SU-DHL-6 (cell line): ENCODE results near the gene KRT4.

Source experiments
- H2AFZ ChIP-seq: fragments of 200-600 bp; sonication (generic); 2 replicates; pipeline ENCODE4 v1.6.1; 2014; ENCODE audit warnings: low read depth, mild to moderate bottlenecking, moderate library complexity, mixed read lengths, antibody characterized with exemption, low read length; ENCODE audit not compliant: severe bottlenecking
- H3F3A ChIP-seq: fragments of 200-600 bp; shearing (Covaris generic); 2 replicates; pipeline ENCODE4 v1.6.0; 2016; ENCODE audit warnings: antibody characterized with exemption, mild to moderate bottlenecking; ENCODE audit not compliant: insufficient read depth
- H3K27ac ChIP-seq: fragments of 200-600 bp; sonication (generic); 2 replicates; pipeline ENCODE4 v1.5.1; 2016; ENCODE audit warnings: low read depth, mild to moderate bottlenecking, low read length, moderate library complexity, mixed read lengths
- H3K27me3 ChIP-seq: fragments of 200-600 bp; sonication (generic), shearing (Covaris generic); 2 replicates; pipeline ENCODE4 v1.6.0; 2014; ENCODE audit warnings: mild to moderate bottlenecking, low read length
- H3K36me3 ChIP-seq: fragments of 200-600 bp; sonication (generic); 2 replicates; pipeline ENCODE4 v1.6.1; 2014; ENCODE audit warnings: mild to moderate bottlenecking, low read length, mixed read lengths
- H3K4me2 ChIP-seq: fragments of 300-600, 200-600 bp; shearing (Covaris generic), sonication (generic); 2 replicates; pipeline ENCODE4 v1.6.0; 2014; ENCODE audit warnings: low read length, low read depth, mild to moderate bottlenecking; ENCODE audit not compliant: poor library complexity, severe bottlenecking
- H3K4me3 ChIP-seq: fragments of 200-600 bp; sonication (generic); 2 replicates; pipeline ENCODE4 v1.5.1; 2014; ENCODE audit warnings: antibody characterized with exemption, low read length, mild to moderate bottlenecking, mixed read lengths; ENCODE audit not compliant: insufficient read depth, poor library complexity, severe bottlenecking
- H3K79me2 ChIP-seq: fragments of 200-600 bp; sonication (generic); 2 replicates; pipeline ENCODE4 v1.6.1; 2014; ENCODE audit warnings: mild to moderate bottlenecking, low read length, moderate library complexity; ENCODE audit not compliant: insufficient read depth
- H3K9ac ChIP-seq: fragments of 200-600 bp; sonication (generic); 2 replicates; pipeline ENCODE4 v1.7.0; 2014; ENCODE audit warnings: mild to moderate bottlenecking, low read length
- H3K9me2 ChIP-seq: fragments of 200-600 bp; sonication (generic); replicated peaks from 2 replicates; pipeline ENCODE4 v1.6.1; 2014; ENCODE audit warnings: low read length; ENCODE audit not compliant: insufficient read depth
- H3K9me3 ChIP-seq: fragments of 200-600 bp; sonication (generic); 2 replicates; pipeline ENCODE4 v1.6.1; 2014; ENCODE audit warnings: low read length, mixed read lengths; ENCODE audit not compliant: insufficient read depth
- H4K20me1 ChIP-seq: fragments of 200-600 bp; sonication (generic); 2 replicates; pipeline ENCODE4 v1.6.1; 2014; ENCODE audit warnings: low read depth, mild to moderate bottlenecking, antibody characterized with exemption, low read length, moderate library complexity, mixed read lengths
- EZH2phosphoT487 ChIP-seq: fragments of 200-600 bp; sonication (generic), shearing (Covaris generic); conservative IDR thresholded peaks from 2 replicates; pipeline ENCODE4 v1.6.1; 2018; ENCODE audit warnings: mild to moderate bottlenecking, antibody characterized with exemption, low read length, moderate library complexity, mixed read lengths
- TF ChIP-seq, protein P1 (sequence below): fragments of 200-600 bp; sonication (generic); IDR thresholded peaks from one replicate; pipeline ENCODE4 v1.5.1; 2017; ENCODE audit warnings: antibody characterized with exemption, mild to moderate bottlenecking, low read length, moderate library complexity; ENCODE audit not compliant: insufficient read depth, poor library complexity, severe bottlenecking

Gene KRT4

GRCh38 chr12:52757449-52758176 is 56.3 kb downstream of the KRT4 start:
- Histone ChIP-seq H2AFZ (no peak overlapping the region), H3K79me2 (no peaks in the 10 kb centered on the region), H3K4me2 (no peak overlapping the region), H3K9ac (no peak overlapping the region), H3K9me2 (no peaks in the 10 kb centered on the region), H3K36me3 (no peaks in the 10 kb centered on the region), H3K27ac (no peak overlapping the region), H4K20me1 (no peaks in the 10 kb centered on the region), H3K27me3 (no peaks in the 10 kb centered on the region), H3K4me3 (no peak overlapping the region), H3K9me3 (peaks cover 9% of the 10 kb centered on the region; the same call in 1 of the 2 replicates), H3F3A (no peaks in the 10 kb centered on the region)
- no peak for TF ChIP-seq EZH2phosphoT487
- TF ChIP-seq, protein P1, sequence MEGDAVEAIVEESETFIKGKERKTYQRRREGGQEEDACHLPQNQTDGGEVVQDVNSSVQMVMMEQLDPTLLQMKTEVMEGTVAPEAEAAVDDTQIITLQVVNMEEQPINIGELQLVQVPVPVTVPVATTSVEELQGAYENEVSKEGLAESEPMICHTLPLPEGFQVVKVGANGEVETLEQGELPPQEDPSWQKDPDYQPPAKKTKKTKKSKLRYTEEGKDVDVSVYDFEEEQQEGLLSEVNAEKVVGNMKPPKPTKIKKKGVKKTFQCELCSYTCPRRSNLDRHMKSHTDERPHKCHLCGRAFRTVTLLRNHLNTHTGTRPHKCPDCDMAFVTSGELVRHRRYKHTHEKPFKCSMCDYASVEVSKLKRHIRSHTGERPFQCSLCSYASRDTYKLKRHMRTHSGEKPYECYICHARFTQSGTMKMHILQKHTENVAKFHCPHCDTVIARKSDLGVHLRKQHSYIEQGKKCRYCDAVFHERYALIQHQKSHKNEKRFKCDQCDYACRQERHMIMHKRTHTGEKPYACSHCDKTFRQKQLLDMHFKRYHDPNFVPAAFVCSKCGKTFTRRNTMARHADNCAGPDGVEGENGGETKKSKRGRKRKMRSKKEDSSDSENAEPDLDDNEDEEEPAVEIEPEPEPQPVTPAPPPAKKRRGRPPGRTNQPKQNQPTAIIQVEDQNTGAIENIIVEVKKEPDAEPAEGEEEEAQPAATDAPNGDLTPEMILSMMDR: no peak
